GM12878 (cell line): Measurements from ENCODE around the gene CD48. TPM values are rescaled to one million over a fixed set of nuclear protein-coding genes. Genes with fewer than 3 reads are reported as not detected.

Source experiments
- ATAC-seq: fragments of 200-7000 bp; cut with Tn5 transposase; 3 replicates; pipeline ENCODE4 v1.9.1; 2020; ENCODE audit warnings: mild to moderate bottlenecking, moderate library complexity
- BruUV-seq: library from RNA; stranded (reverse); fragments of 400-500 nt; replicated peaks from 2 replicates; lab custom pipeline; 2021; lab: Mats Ljungman, UMichigan
- CTCF ChIA-PET: fragments of 300-600 bp; sonication (Branson Sonifier 250); formaldehyde crosslinking; extraction: SDS; loops from one replicate; lab custom pipeline; 2021; ENCODE audit warnings: inconsistent platforms; lab: Yijun Ruan, JAX
- POLR2A ChIA-PET: fragments of 350-600 bp; formaldehyde crosslinking; extraction: SDS; loops from one replicate; lab custom pipeline; 2021; ENCODE audit warnings: inconsistent platforms; lab: Charles Lee
- RAD21 ChIA-PET: fragments of 300-600 bp; sonication (Branson Sonifier 250); formaldehyde crosslinking; loops from one replicate; lab custom pipeline; 2023; ENCODE audit warnings: antibody characterized with exemption; ENCODE audit not compliant: unreplicated experiment; lab: Charles Lee
- SMC1A ChIA-PET: fragments of 300-600 bp; sonication (Branson Sonifier 250); formaldehyde crosslinking; loops from one replicate; lab custom pipeline; 2023; ENCODE audit not compliant: unreplicated experiment, uncharacterized antibody; lab: Charles Lee
- DNase-seq: peaks from one replicate; pipeline ENCODE4 v3.0.0-alpha.2; 2011; ENCODE audit warnings: low read depth, low spot score
- FAIRE-seq: peaks from 3 replicates; lab custom pipeline; 2011; peaks lifted over from hg19 to GRCh38; lab: Jason Lieb, UNC
- H2AFZ ChIP-seq: 2 replicates; pipeline ENCODE4 v1.6.0; 2011; ENCODE audit warnings: low read depth, low read length, control low read depth; ENCODE audit not compliant: control insufficient read depth
- H3K27ac ChIP-seq: 2 replicates; pipeline ENCODE4 v1.5.1; 2011; ENCODE audit warnings: control low read depth; ENCODE audit not compliant: control insufficient read depth, insufficient read depth
- H3K27me3 ChIP-seq, 2 experiments: replicated peaks in 1 of 2; 2 replicates each; pipeline versions ENCODE4 v1.6.0 to v1.6.1; 2011; ENCODE audit warnings: low read length in 1 of 2; ENCODE audit not compliant: control insufficient read depth in 2 of 2, insufficient read depth in 2 of 2
- H3K36me3 ChIP-seq, 2 experiments: 2 replicates each; pipeline ENCODE4 v1.5.1; 2011; ENCODE audit warnings: low read length in 1 of 2; ENCODE audit not compliant: control insufficient read depth in 2 of 2, insufficient read depth in 2 of 2
- H3K4me1 ChIP-seq: 2 replicates; pipeline ENCODE4 v1.6.1; 2011; ENCODE audit warnings: mild to moderate bottlenecking, low read length, moderate library complexity, mixed read lengths; ENCODE audit not compliant: control insufficient read depth, insufficient read depth
- H3K4me2 ChIP-seq: 2 replicates; pipeline ENCODE4 v1.6.0; 2011; ENCODE audit warnings: control low read depth; ENCODE audit not compliant: control insufficient read depth, insufficient read depth
- H3K4me3 ChIP-seq: fragments of 200-600 bp; sonication (generic); 2 replicates; pipeline ENCODE4 v1.5.1; 2016
- H3K79me2 ChIP-seq: 2 replicates; pipeline ENCODE4 v1.6.0; 2011; ENCODE audit warnings: low read length; ENCODE audit not compliant: control insufficient read depth, insufficient read depth
- H3K9ac ChIP-seq: 2 replicates; pipeline ENCODE4 v1.8.0; 2011; ENCODE audit warnings: low read length, control low read depth, mixed read lengths; ENCODE audit not compliant: control insufficient read depth, insufficient read depth
- H3K9me3 ChIP-seq: replicated peaks from 3 replicates; pipeline ENCODE4 v1.5.1; 2011; ENCODE audit warnings: mild to moderate bottlenecking, low read length; ENCODE audit not compliant: control insufficient read depth, insufficient read depth
- H4K20me1 ChIP-seq: 2 replicates; pipeline ENCODE4 v1.6.0; 2011; ENCODE audit not compliant: control insufficient read depth, insufficient read depth
- BACH1 ChIP-seq: fragments of 450-650 bp; IDR thresholded peaks from 2 replicates; pipeline ENCODE4 v1.6.1; 2017; ENCODE audit warnings: mild to moderate bottlenecking, borderline replicate concordance
- ELK1 ChIP-seq: IDR thresholded peaks from 2 replicates; pipeline ENCODE4 v1.6.1; 2012; ENCODE audit warnings: low read depth, low read length, improper control_type of control experiment
- FOXK2 ChIP-seq: fragments of 450-650 bp; IDR thresholded peaks from 2 replicates; pipeline ENCODE4 v1.6.1; 2017; ENCODE audit warnings: mild to moderate bottlenecking, moderate library complexity
- NFYB ChIP-seq: IDR thresholded peaks from 2 replicates; pipeline ENCODE4 v1.6.1; 2011; ENCODE audit warnings: low read depth, mild to moderate bottlenecking, low read length, improper control_type of control experiment, moderate library complexity; ENCODE audit not compliant: insufficient read depth
- RB1 ChIP-seq: fragments of 450-650 bp; formaldehyde crosslinking; IDR thresholded peaks from 2 replicates; pipeline ENCODE4 v1.6.1; 2017; ENCODE audit warnings: mild to moderate bottlenecking, borderline replicate concordance
- RBBP5 ChIP-seq: fragments of 200-600 bp; sonication (generic); conservative IDR thresholded peaks from 2 replicates; pipeline ENCODE4 v1.6.1; 2016
- RCOR1 ChIP-seq: conservative IDR thresholded peaks from 2 replicates; pipeline ENCODE4 v1.6.1; 2012; ENCODE audit warnings: low read depth, low read length, improper control_type of control experiment
- RELA ChIP-seq: fragments of 450-650 bp; IDR thresholded peaks from 2 replicates; pipeline ENCODE4 v1.8.0; 2014; ENCODE audit warnings: borderline replicate concordance; ENCODE audit not compliant: partially characterized antibody
- SKIL ChIP-seq: fragments of 450-650 bp; IDR thresholded peaks from 2 replicates; pipeline ENCODE4 v1.6.1; 2017; ENCODE audit warnings: mild to moderate bottlenecking, low read depth, inconsistent platforms; ENCODE audit not compliant: poor library complexity, severe bottlenecking
- SMAD5 ChIP-seq: IDR thresholded peaks from 2 replicates; pipeline ENCODE4 v1.6.1; 2016; ENCODE audit warnings: antibody characterized with exemption, low read depth
- TARDBP ChIP-seq: IDR thresholded peaks from 2 replicates; pipeline ENCODE4 v1.6.1; 2016; ENCODE audit warnings: borderline replicate concordance
- TBL1XR1 ChIP-seq: IDR thresholded peaks from 2 replicates; pipeline ENCODE4 v1.6.1; 2012; ENCODE audit warnings: low read depth, low read length, improper control_type of control experiment
- ZNF384 ChIP-seq: IDR thresholded peaks from 2 replicates; pipeline ENCODE4 v1.6.1; 2012; ENCODE audit warnings: low read depth, mild to moderate bottlenecking, low read length, improper control_type of control experiment, borderline replicate concordance
- WGBS: methylation state at CpG from one replicate; pipeline ENCODE4 v1.1.6; 2016; ENCODE audit warnings: low lambda C conversion rate; ENCODE audit not compliant: insufficient replicate concordance, insufficient coverage; ENCODE audit errors: missing lambda C conversion rate; 5-methylcytosine and 5-hydroxymethylcytosine counted together
- in situ Hi-C: fragments of 300-500 bp; cut with MboI; formaldehyde crosslinking; loops from 9 replicates; pipeline ENCODE4 v1.14.3; 2018; ENCODE audit warnings: mixed read lengths
- intact Hi-C: fragments of 100-400 bp; cut with micrococcal nuclease; formaldehyde crosslinking; loops from one replicate; pipeline ENCODE4 v1.14.2; 2022; ENCODE audit not compliant: unreplicated experiment
- polyA plus RNA-seq, 11 experiments: library from polyadenylated mRNA; depleted of rRNA in 4 of 11; unstranded in 6 of 11; stranded (reverse) in 5 of 11; fragments of >200 nt; fragmentation: Nextera tagmentation in 4 of 11; fragmentation: Illumina TruSeq in 1 of 11; extraction: Ambion mirVana in 4 of 11; extraction: Trizol in 1 of 11; gene quantifications; 1 replicate in 1 of 11; 2 replicates in 10 of 11; pipeline versions ENCODE4 v1.2.1 to v1.2.3, GENCODE V29; 2011 to 2016; ENCODE audit warnings: inconsistent platforms in 2 of 11, missing spikeins in 2 of 11, low read depth in 1 of 11
- total RNA-seq, 4 experiments: library from RNA; depleted of rRNA in 3 of 4; stranded (reverse); fragments of >200 nt in 3 of 4; fragmentation: Illumina TruSeq in 1 of 4; extraction: Trizol in 1 of 4; gene quantifications; 2 replicates each; pipeline versions ENCODE4 v1.2.1 to v1.2.3, GENCODE V29; 2013 to 2021
- TF ChIP-seq, protein P1 (sequence below): fragments of 450-650 bp; IDR thresholded peaks from 2 replicates; pipeline ENCODE4 v1.6.1; 2016; ENCODE audit warnings: mild to moderate bottlenecking
- TF ChIP-seq, protein P2 (sequence below): IDR thresholded peaks from 2 replicates; pipeline ENCODE4 v1.6.1; 2012; ENCODE audit warnings: mild to moderate bottlenecking, low read depth, low read length

Gene CD48
- total and polyA plus RNA-seq, 10 of the 15 experiments (the other 5 are each of a cell fraction or from before 2014, with no cell fraction given) = 302 to 1,315 (median 430) TPM

DNA sequence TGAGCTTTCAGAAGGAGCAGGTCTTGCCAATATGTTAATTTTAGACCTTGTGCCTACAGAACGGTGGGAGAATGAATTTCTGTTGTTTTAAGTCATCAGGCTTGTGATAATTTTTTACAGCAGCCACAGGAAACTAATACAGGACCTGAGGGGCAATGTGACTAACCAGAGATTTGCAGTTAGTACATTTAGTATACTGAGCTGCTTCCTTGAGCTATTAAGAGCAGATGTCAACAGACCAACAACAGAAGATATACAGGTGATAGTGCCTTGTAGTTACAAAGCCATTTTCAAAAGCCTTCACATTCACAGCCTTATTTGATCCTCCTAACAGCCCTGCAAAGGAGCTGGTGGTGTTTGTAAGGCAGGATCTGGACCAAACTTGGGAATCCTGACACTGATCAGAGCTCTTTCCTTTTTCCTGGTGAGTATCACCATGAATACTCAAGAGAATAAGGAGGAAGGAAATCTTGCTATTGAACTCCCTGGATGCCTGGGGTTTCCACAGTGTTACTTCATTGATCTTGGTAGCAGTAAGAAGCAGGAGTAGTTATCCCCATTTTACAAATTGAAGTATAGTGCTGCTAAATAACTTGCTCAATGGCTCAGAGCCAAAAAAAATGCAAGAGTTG, 60.1 kb downstream of the CD48 start:
- no peaks in the 10 kb centered on the region for H3K36me3 ChIP-seq
- in situ Hi-C loops (no loop called here), intact Hi-C loops (no loop called here)
- ChIA-PET CTCF (interaction anchor here (0.6 to 2.5 kb wide), 9 partner anchors 9 to 213 kb away, joined by 3 to 14 read pairs (median 4); no protein-coding TSS in a partner anchor), SMC1A (interaction anchor here (0.9 to 12.3 kb wide), 9 partner anchors 8 to 144 kb away, joined by 3 to 259 read pairs (median 16); no protein-coding TSS in a partner anchor), POLR2A (interaction anchor here (0.9 to 9.0 kb wide), 9 partner anchors 12 to 56 kb away, joined by 3 to 61 read pairs (median 4); no protein-coding TSS in a partner anchor), RAD21 (interaction anchor here (0.7 to 10.9 kb wide), 9 partner anchors 11 to 117 kb away, joined by 3 to 194 read pairs (median 4); no protein-coding TSS in a partner anchor)
- peaks cover 77% of the 10 kb centered on the region for H3K79me2 ChIP-seq
- H3K4me1 ChIP-seq = peaks cover 46% of the 10 kb centered on the region
- H3K4me3 ChIP-seq = no peak overlapping the region
- H3K27ac ChIP-seq = peak overlapping the region; percentile 75
- H3K4me2 ChIP-seq = peak overlapping the region; percentile 65; the same call in 1 of the 2 replicates
- no peak for FAIRE-seq
- H3K9me3 ChIP-seq = no peaks in the 10 kb centered on the region; the same call in 2 of the 3 replicates
- no TSS peak for BruUV-seq
- no peaks in the 10 kb centered on the region for H3K27me3 ChIP-seq
- no peak for ATAC-seq
- no peaks in the 10 kb centered on the region for H4K20me1 ChIP-seq
- H3K9ac ChIP-seq = no peak overlapping the region
- no peak for DNase-seq
- TF ChIP-seq, protein P1, sequence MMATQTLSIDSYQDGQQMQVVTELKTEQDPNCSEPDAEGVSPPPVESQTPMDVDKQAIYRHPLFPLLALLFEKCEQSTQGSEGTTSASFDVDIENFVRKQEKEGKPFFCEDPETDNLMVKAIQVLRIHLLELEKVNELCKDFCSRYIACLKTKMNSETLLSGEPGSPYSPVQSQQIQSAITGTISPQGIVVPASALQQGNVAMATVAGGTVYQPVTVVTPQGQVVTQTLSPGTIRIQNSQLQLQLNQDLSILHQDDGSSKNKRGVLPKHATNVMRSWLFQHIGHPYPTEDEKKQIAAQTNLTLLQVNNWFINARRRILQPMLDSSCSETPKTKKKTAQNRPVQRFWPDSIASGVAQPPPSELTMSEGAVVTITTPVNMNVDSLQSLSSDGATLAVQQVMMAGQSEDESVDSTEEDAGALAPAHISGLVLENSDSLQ = no peak
- TF ChIP-seq RB1 (no peak), BACH1 (no peak), SMAD5 (no peak), SKIL (no peak), TBL1XR1 (no peak), ELK1 (no peak), RCOR1 (no peak), FOXK2 (no peak), RBBP5 (no peak), TARDBP (no peak), RELA (no peak), NFYB (no peak), ZNF384 (no peak)
- TF ChIP-seq, protein P2, sequence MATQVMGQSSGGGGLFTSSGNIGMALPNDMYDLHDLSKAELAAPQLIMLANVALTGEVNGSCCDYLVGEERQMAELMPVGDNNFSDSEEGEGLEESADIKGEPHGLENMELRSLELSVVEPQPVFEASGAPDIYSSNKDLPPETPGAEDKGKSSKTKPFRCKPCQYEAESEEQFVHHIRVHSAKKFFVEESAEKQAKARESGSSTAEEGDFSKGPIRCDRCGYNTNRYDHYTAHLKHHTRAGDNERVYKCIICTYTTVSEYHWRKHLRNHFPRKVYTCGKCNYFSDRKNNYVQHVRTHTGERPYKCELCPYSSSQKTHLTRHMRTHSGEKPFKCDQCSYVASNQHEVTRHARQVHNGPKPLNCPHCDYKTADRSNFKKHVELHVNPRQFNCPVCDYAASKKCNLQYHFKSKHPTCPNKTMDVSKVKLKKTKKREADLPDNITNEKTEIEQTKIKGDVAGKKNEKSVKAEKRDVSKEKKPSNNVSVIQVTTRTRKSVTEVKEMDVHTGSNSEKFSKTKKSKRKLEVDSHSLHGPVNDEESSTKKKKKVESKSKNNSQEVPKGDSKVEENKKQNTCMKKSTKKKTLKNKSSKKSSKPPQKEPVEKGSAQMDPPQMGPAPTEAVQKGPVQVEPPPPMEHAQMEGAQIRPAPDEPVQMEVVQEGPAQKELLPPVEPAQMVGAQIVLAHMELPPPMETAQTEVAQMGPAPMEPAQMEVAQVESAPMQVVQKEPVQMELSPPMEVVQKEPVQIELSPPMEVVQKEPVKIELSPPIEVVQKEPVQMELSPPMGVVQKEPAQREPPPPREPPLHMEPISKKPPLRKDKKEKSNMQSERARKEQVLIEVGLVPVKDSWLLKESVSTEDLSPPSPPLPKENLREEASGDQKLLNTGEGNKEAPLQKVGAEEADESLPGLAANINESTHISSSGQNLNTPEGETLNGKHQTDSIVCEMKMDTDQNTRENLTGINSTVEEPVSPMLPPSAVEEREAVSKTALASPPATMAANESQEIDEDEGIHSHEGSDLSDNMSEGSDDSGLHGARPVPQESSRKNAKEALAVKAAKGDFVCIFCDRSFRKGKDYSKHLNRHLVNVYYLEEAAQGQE = no peak
- H2AFZ ChIP-seq = no peak overlapping the region
- WGBS = 12% methylated on average over 1 of the region's 1 CpG
